NCI-H69 (cell line): Measurements from ENCODE around the gene P4HB.

Source experiments
- DNase-seq: peaks from one replicate; lab custom pipeline; 2025; lab: John Stamatoyannopoulos, UW

Gene P4HB

GRCh38 chr17:81859906-81860755, at the start of gene P4HB:
Gene P4HB (minus strand): TSS chr17:81860535. CDS start chr17:81860471, 64 bp downstream.
- DNase-seq: peak; percentile 63

GRCh38 chr17:81909231-81909630, 48.9 kb upstream of the P4HB start:
- no peak for DNase-seq

- DNase-seq: no peak
These were observed 48.5 kb upstream of the P4HB start for GRCh38 chr17:81908793-81909192.

GRCh38 chr17:81907219-81908145, 47.1 kb upstream of the P4HB start:
- DNase-seq: no peak

- peak; percentile 35 for DNase-seq
These were observed 46.3 kb upstream of the P4HB start for GRCh38 chr17:81906476-81907218.

- DNase-seq: no peak
These were observed 45.7 kb upstream of the P4HB start for GRCh38 chr17:81905993-81906392.

- no peak for DNase-seq
These were observed 45.1 kb upstream of the P4HB start for GRCh38 chr17:81905424-81905875.

- no peak for DNase-seq
These were observed 44.5 kb upstream of the P4HB start for GRCh38 chr17:81904600-81905423.

GRCh38 chr17:81903896-81904599, 43.7 kb upstream of the P4HB start:
- DNase-seq: no peak

GRCh38 chr17:81903415-81903831, 43.1 kb upstream of the P4HB start:
- no peak for DNase-seq

GRCh38 chr17:81902653-81903414, 42.5 kb upstream of the P4HB start:
- no peak for DNase-seq

GRCh38 chr17:81902023-81902652, 41.8 kb upstream of the P4HB start, which contains the start of gene NPB:
Gene NPB (plus strand): TSS chr17:81902238. CDS start chr17:81902278, 40 bp downstream.
- peak; percentile 72 for DNase-seq

- DNase-seq: no peak
These were observed 41.1 kb upstream of the P4HB start for GRCh38 chr17:81901167-81902022.

- DNase-seq: no peak
These were observed 40.0 kb upstream of the P4HB start for GRCh38 chr17:81900181-81900820.

GRCh38 chr17:81899514-81900166, 39.3 kb upstream of the P4HB start:
- DNase-seq: no peak

- DNase-seq: no peak
These were observed 38.5 kb upstream of the P4HB start for GRCh38 chr17:81898885-81899284.
